Activated CD4-positive, alpha-beta memory T cell treated with anti-CD3 and anti-CD28 coated beads, Interleukin-2, amount 10 ng/mL, durations not matched to agents 7 days and 5 days (primary cell): ENCODE results near the gene C16orf46. TPM values are rescaled to one million over a fixed set of nuclear protein-coding genes. Genes with fewer than 3 reads are reported as not detected.
A peak's percentile ranks its signal among the peaks of the same experiment; 100 is the strongest.
"Not testable (repeated sequence)": the region's sequence is repeated elsewhere in the genome, so short reads cannot be mapped to it uniquely, and the experiment has no call there.

Experiments
- CTCF ChIA-PET: fragments of 350-600 bp; sonication (Branson Sonifier 250); formaldehyde crosslinking; loops from one replicate; lab custom pipeline; 2021; ENCODE audit warnings: antibody characterized with exemption, inconsistent platforms; lab: Charles Lee
- POLR2A ChIA-PET: fragments of 350-600 bp; sonication (Branson Sonifier 250); formaldehyde crosslinking; loops from one replicate; lab custom pipeline; 2021; ENCODE audit warnings: antibody characterized with exemption; lab: Charles Lee
- DNase-seq: peaks from one replicate; pipeline ENCODE4 v3.0.0-alpha.2; 2020
- H3K27ac Mint-ChIP-seq: one replicate; pipeline ENCODE4 v1.8.0; 2021; ENCODE audit warnings: mild to moderate bottlenecking, mixed read lengths
- H3K27me3 Mint-ChIP-seq: one replicate; pipeline ENCODE4 v1.8.0; 2021; ENCODE audit warnings: mixed read lengths
- H3K36me3 Mint-ChIP-seq: one replicate; pipeline ENCODE4 v1.8.0; 2021; ENCODE audit warnings: low read depth, mixed read lengths
- H3K4me1 Mint-ChIP-seq: one replicate; pipeline ENCODE4 v1.8.0; 2021; ENCODE audit warnings: mixed read lengths
- H3K4me3 Mint-ChIP-seq: one replicate; pipeline ENCODE4 v1.8.0; 2021; ENCODE audit warnings: mild to moderate bottlenecking, mixed read lengths
- H3K9me3 Mint-ChIP-seq: one replicate; pipeline ENCODE4 v1.8.0; 2021; ENCODE audit warnings: mixed read lengths
- total RNA-seq, 2 experiments: library from RNA; stranded (reverse); gene quantifications; one replicate each; pipeline ENCODE4 v1.2.3, GENCODE V29; 2021

The C16orf46 gene, protein sequence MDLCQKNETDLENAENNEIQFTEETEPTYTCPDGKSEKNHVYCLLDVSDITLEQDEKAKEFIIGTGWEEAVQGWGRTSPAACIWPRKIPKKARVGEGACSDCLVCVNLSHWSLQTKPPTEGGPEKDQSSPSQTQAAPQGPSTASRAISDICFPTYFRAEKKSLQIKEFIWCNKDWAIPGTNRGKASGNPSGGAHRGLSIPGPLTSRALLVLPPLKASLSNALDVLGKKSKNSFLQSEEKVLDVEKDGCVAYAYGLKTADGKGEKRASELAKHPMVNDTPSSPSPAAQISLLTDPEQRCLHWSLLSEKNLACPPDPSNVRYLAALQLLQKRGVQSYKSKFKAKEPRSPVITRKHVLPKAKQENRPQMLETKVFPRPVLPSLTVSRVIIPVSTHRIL
- total RNA-seq: under 1 TPM in 1 of 2 experiments, not detected in 1; 0.73 TPM

DNA sequence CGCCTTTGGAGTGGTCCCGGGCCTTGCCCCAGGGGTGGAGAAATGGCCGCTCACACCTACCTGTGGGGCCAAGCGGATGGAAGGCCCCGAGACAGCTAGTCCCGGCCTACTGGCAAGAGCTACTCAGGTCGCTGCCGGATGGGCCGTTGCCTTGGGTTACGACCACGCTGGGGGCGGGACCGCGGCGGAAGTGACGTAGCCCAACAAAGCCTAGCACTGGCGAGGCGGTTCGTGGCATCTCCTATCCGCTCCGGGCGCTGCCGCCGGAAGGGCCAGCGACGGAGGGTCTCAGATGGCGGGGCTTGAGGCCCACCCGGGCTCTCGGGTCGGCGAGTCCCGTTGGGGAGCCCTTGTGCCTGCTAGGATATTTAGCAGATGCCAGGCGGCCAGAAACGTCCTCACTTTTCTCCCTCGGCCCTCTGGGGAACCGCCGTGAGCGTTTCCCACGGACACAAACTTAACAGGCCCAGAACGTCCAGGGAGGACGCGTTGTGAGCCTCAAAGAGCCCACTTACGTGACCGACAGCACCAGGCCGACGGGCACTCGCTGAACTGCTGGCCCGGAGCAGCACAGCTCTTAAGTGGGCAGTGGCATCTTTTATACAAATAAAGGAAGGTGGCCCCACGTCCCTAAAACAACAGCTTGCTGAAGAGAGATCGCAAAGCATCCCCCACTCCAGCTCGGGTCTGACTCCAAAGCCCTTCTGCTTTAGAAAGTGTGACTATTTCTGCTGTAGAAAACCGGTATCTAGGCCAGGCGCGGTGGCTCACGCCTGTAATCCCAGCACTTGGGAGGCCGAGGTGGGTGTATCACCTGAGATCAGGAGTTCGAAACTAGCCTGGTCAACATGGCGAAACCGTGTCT, at the start of gene C16orf46:
C16orf46 (minus strand) TSS at position 163 of the 865 bp plus-strand sequence. CDS start 13,283 bp downstream, outside the sequence.
- Mint-ChIP-seq H3K4me3 (peak within 1 kb of the TSS; percentile 24), H3K9me3 (no peaks in the 10 kb centered on the region)
- POLR2A ChIA-PET: interaction anchor here (0.6 to 3.6 kb wide), 8 partner anchors 10 to 237 kb away, joined by 3 to 22 read pairs (median 4); partner anchors contain the start of genes ATMIN, CENPN, CMC2 and GAN

DNA sequence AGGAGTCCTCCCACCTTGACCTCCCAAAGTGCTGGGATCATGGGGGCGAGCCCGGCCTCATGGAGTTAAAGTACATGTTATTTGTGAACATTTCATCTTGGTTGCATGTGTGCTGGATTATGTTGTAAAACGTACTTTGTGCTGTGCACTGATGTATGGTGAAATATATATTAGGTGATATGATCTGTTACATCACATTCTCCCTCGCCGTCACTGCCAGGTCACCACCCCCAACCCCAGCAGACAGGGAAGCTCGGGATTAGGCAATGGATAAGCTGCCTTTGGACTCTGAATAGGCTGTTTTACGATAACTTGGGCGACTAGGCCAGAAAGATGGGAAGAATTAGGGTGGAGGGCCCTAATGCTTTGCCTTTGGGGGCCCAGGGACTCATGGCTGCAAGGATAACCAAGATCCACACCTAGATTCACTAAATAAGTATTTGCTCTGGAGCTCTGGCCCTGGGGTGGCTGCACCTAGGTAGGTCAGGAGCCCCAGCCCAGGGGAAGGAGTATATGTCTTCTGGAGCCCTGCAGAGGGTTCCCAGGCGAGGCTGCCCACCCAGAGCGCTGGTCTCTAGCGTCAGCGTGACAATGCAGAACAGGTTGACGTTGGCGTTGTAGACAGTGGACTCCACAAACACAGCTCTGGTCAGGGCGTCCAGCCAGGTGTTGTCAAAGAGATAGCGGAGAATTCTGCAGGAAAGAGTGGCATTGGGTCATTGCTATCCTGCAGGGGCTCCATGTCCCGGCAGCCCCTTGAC, 46.2 kb upstream of the C16orf46 start:
- DNase-seq: no peak
- ChIA-PET POLR2A (no interaction called here), CTCF (no interaction called here)
- Mint-ChIP-seq H3K9me3 (no peaks in the 10 kb centered on the region), H3K27ac (no peak overlapping the region), H3K4me1 (no peaks in the 10 kb centered on the region), H3K36me3 (no peaks in the 10 kb centered on the region), H3K4me3 (no peak overlapping the region), H3K27me3 (peaks cover 8% of the 10 kb centered on the region)

More for the DNA sequence above, at the start of gene C16orf46:
- Mint-ChIP-seq H3K27me3 (peaks cover 2% of the 10 kb centered on the region), H3K4me1 (peaks cover 21% of the 10 kb centered on the region), H3K27ac (no peak within 1 kb of the TSS), H3K36me3 (no peaks in the 10 kb centered on the region)
- DNase-seq: peak; percentile 98
- CTCF ChIA-PET: interaction anchor here (0.8 to 6.5 kb wide), 4 partner anchors 42 to 237 kb away, joined by 3 to 63 read pairs (median 4); partner anchors contain the start of genes ATMIN and GAN

DNA sequence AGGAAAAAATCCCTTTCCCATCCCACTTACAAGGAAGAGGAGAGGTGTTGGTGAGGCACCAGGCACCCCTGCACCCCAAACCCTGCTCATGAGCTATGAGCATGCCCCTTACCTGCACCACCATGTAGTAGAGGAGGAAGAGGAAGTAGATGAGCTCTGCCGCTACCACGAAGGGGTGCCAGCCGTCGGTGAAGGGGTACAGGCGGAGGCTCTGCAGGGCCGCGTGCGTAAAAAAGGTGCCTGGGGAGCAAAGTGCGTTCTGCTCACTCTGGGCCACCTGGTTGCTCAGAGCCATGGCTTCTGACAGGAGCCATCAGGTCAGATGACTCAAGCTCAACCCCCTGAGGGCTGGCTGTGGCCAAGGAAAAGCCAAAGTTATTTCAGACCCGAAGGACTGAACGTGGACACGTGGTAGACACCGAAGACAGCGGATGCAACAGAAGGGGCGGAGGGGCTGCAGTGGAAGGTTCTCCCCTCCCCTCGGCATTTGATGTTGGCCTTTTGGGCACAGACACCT, 44.5 kb upstream of the C16orf46 start:
- Mint-ChIP-seq H3K9me3 (no peaks in the 10 kb centered on the region), H3K4me3 (no peak overlapping the region), H3K36me3 (no peaks in the 10 kb centered on the region), H3K27ac (no peak overlapping the region), H3K4me1 (no peaks in the 10 kb centered on the region), H3K27me3 (peaks cover 8% of the 10 kb centered on the region)
- ChIA-PET CTCF (no interaction called here), POLR2A (no interaction called here)
- DNase-seq: no peak

DNA sequence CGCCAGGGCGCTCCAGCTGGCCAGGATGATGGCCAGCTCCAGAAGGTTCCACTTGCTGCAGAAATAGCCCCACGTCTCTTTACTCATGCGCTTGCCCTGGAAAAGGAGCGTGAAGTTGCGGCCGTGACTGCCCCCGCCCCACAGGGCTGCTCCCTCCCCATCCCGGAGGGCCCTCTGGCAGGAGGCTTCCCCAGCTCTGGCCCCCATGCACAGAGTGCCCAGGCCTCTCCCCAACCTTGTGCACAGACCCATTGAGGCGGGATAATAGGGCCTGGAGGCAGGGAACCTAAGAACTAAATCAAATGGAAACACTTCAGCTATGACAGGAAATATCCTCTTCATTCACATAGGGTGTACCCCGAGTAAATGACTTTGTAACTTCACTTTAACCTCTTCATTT, 40.4 kb upstream of the C16orf46 start:
- POLR2A ChIA-PET: interaction anchor here (0.6 kb wide), 1 partner anchor 159 kb away, joined by 4 read pairs; no protein-coding TSS in a partner anchor
- Mint-ChIP-seq H3K36me3 (no peaks in the 10 kb centered on the region), H3K4me3 (no peak overlapping the region), H3K27ac (no peak overlapping the region), H3K4me1 (no peaks in the 10 kb centered on the region), H3K9me3 (no peaks in the 10 kb centered on the region), H3K27me3 (peaks cover 9% of the 10 kb centered on the region)
- CTCF ChIA-PET: no interaction called here
- no peak for DNase-seq

DNA sequence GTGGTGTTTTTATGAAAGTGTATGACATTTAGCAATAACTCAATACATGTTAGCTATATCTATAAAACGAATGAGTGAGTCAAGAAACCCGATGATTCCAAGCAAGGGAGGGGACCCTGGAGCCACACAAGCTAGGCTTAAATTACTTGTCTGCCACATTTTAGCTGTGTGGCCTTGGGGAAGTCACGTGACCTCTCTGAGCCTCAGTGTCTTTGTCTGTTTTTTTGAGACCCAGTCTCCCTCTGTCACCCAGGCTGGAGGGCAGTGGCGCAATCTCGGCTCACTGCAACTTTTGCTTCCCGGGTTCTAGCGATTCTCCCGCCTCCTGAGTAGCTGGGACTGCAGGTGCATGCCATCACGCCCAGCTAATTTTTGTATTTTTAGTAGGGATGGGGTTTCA, 39.2 kb upstream of the C16orf46 start:
- H3K4me3 Mint-ChIP-seq: no peak overlapping the region
- no peaks in the 10 kb centered on the region for H3K36me3 Mint-ChIP-seq
- peaks cover 9% of the 10 kb centered on the region for H3K27me3 Mint-ChIP-seq
- POLR2A ChIA-PET: interaction anchor here (0.8 kb wide), 1 partner anchor 192 kb away, joined by 4 read pairs; no protein-coding TSS in a partner anchor
- no peaks in the 10 kb centered on the region for H3K4me1 Mint-ChIP-seq
- DNase-seq: no peak
- H3K9me3 Mint-ChIP-seq: no peaks in the 10 kb centered on the region
- CTCF ChIA-PET: no interaction called here
- no peak overlapping the region for H3K27ac Mint-ChIP-seq

DNA sequence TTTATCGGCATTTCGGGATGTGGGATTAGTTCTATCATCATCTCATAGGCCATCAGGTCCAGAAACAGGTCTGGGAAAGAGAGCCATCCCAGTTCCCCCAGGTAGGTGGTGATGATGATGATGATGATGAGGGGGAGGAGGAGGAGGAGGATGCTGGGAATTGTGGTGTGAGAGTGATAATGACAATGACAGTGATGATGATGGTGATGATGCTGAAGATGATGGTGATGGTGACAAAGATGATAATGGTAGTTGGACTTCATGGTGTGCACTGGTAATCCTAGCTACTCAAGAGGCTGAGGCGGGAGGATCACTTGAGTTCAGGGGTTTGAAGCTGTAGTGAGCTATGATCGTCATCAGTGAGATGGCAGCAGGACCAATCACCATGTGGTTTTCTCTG, 35.4 kb upstream of the C16orf46 start:
- Mint-ChIP-seq H3K27me3 (peaks cover 2% of the 10 kb centered on the region), H3K4me1 (no peaks in the 10 kb centered on the region), H3K27ac (no peak overlapping the region), H3K9me3 (no peaks in the 10 kb centered on the region), H3K36me3 (no peaks in the 10 kb centered on the region), H3K4me3 (no peak overlapping the region)
- ChIA-PET CTCF (no interaction called here), POLR2A (no interaction called here)
- no peak for DNase-seq

DNA sequence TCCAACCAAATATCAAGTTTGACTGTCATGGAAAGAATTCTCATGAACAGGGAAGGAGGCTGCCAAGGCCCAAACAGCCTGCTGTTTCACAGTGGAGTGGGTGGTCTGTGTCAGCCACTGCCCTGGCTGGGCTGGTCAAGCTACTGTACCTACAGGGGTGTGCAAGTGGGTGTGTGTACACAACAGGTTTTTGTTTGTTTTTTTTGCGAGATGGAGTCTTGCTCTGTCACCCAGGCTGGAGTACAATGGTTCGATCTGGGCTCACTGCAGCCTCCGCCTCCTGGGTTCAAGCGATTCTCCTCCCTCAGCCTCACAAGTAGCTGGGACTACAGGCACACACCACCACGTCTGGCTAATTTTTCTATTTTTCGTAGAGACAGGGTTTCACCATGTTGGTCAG, 32.2 kb upstream of the C16orf46 start:
- H3K4me1 Mint-ChIP-seq, H3K4me3 Mint-ChIP-seq, H3K9me3 Mint-ChIP-seq, H3K36me3 Mint-ChIP-seq, DNase-seq, POLR2A ChIA-PET, H3K27me3 Mint-ChIP-seq, H3K27ac Mint-ChIP-seq, CTCF ChIA-PET: not testable (repeated sequence)

DNA sequence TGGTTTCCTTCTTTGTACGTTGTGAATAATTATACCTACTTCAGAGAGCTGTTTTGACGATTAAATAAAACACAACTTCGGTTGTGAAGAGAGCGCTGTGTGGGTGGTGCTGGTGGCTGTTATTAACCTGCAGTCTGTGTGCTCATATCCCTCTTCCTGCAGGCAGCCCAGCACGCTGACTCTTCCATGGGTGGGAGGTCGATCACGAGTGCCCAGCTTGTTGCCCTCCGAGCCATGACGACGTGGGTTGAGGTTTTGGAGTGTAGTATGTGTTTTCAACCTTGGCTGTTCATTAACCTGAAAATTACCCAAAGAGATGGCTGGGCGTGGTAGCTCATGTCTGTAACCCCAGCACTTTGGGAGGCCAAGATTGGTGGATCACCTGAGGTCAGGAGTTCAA, 30.5 kb upstream of the C16orf46 start:
- Mint-ChIP-seq H3K27ac (no peak overlapping the region), H3K4me3 (no peak overlapping the region), H3K9me3 (no peaks in the 10 kb centered on the region), H3K4me1 (peaks cover 2% of the 10 kb centered on the region), H3K36me3 (no peaks in the 10 kb centered on the region), H3K27me3 (peaks cover 5% of the 10 kb centered on the region)
- CTCF ChIA-PET: no interaction called here
- POLR2A ChIA-PET: no interaction called here
- no peak for DNase-seq

DNA sequence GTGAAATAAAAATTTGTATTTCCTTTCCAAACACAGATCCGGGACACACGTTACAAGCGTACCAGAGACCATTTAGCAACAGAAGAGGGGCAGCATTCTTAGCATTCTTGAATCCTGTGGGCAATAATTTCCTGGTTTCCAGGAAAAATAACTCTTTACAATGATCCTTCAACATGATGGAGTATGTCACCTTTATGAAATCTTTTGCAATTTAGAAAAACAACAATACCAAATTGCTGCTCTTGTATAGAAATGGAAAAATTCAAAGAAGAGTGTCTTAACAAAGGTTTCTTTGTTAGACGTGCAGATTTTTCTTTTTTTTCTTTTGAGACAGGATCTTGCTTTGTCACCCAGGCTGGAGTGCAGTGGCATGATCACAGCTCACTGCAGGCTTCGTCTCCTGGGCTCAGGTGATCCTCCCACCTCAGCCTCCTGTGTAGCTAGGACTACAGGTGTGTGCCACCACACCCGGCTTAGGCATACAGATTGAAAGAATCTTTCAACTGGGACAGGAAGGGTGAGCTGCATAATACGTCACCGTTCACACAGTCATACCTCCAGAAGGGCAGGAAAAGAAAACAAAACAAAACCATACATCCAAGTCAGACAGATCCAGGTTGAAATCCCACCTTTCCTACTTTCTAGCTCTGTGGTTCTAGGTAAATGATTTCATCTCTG, 29.9 kb upstream of the C16orf46 start:
- ChIA-PET POLR2A (no interaction called here), CTCF (no interaction called here)
- H3K9me3 Mint-ChIP-seq: no peaks in the 10 kb centered on the region
- H3K27me3 Mint-ChIP-seq: peaks cover 5% of the 10 kb centered on the region
- peaks cover 2% of the 10 kb centered on the region for H3K4me1 Mint-ChIP-seq
- no peak overlapping the region for H3K4me3 Mint-ChIP-seq
- no peak overlapping the region for H3K27ac Mint-ChIP-seq
- no peak for DNase-seq
- no peaks in the 10 kb centered on the region for H3K36me3 Mint-ChIP-seq

DNA sequence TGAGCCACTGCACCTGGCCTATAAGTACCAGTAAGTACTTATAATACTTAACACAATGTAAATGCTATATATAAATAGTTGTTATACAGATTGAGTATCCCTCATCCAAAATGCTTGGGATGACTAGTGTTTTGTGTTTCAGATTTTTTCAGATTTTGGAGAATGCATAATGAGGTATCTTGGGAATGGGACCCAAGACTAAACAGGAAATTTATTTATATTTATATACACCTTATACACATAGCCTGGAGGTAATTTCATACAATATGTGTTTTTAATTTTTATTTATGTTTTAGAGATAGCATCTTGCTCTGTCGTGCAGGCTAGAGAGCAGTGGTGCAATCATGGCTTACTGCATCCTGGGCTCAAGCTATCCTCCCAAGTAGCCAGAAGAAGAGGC, 28.9 kb upstream of the C16orf46 start:
- H3K4me3 Mint-ChIP-seq: no peak overlapping the region
- no peak for DNase-seq
- H3K27me3 Mint-ChIP-seq: peaks cover 5% of the 10 kb centered on the region
- ChIA-PET POLR2A (no interaction called here), CTCF (no interaction called here)
- no peaks in the 10 kb centered on the region for H3K9me3 Mint-ChIP-seq
- peaks cover 2% of the 10 kb centered on the region for H3K4me1 Mint-ChIP-seq
- no peaks in the 10 kb centered on the region for H3K36me3 Mint-ChIP-seq
- H3K27ac Mint-ChIP-seq: no peak overlapping the region

DNA sequence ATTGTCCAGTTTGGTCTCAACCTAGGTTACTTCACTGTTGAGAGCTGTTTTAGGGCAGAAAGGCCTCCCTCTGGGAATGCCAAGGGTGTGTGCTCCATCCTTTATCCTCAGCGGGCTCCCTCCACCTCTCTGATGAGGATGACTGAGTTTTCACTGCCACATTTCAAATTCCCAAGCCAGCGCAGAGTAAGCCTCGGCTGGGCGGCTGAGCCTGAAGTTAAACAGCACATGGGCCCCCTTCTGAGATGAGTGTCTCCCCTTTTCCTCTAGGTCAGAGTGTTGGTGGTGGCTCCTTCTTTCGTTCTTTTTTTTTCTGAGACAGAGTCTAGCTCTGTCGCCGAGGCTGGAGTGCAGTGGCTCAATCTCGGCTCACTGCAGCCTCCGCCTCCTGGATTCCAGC, 24.7 kb upstream of the C16orf46 start:
- H3K36me3 Mint-ChIP-seq: no peaks in the 10 kb centered on the region
- H3K27me3 Mint-ChIP-seq: peaks cover 5% of the 10 kb centered on the region
- no peak overlapping the region for H3K27ac Mint-ChIP-seq
- H3K4me1 Mint-ChIP-seq: peaks cover 3% of the 10 kb centered on the region
- no peak for DNase-seq
- no peaks in the 10 kb centered on the region for H3K9me3 Mint-ChIP-seq
- H3K4me3 Mint-ChIP-seq: no peak overlapping the region
- CTCF ChIA-PET: no interaction called here
- POLR2A ChIA-PET: no interaction called here

DNA sequence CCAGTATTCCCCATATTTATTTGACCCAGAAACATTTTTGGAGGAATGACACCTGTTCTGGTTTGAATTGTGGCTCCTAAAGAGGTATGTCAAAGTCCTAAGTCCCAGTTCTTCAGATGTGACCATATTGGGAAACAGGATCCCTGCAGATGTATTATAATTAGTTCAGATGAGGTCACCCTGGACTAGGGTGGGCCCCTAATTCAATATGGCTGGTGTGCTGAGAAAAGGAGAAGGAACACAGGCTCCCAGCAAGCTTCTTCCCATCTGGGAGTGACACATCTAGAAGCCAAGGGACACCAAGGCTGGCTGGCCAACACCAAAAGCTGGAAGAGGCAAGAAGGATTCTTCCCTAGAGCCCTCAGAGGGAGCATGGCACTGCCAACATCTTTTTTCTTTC, 22.9 kb upstream of the C16orf46 start:
- Mint-ChIP-seq H3K27me3 (peaks cover 5% of the 10 kb centered on the region), H3K4me1 (peaks cover 11% of the 10 kb centered on the region), H3K27ac (no peak overlapping the region), H3K9me3 (no peaks in the 10 kb centered on the region), H3K36me3 (no peaks in the 10 kb centered on the region), H3K4me3 (no peak overlapping the region)
- ChIA-PET POLR2A (no interaction called here), CTCF (no interaction called here)
- DNase-seq: no peak
